Thymus (tissue), 11 donors: ENCODE data around the gene HABP2. TPM values are rescaled to one million over a fixed set of nuclear protein-coding genes. Genes with fewer than 3 reads are reported as not detected.

ENCODE experiments used
- DNase-seq, 9 donors: peaks; one replicate each; pipeline ENCODE4 v3.0.0-alpha.2; 2013; ENCODE audit warnings: low spot score in 9 of 9, low read depth in 6 of 9, missing footprints in 1 of 9
- H3K27ac ChIP-seq, 2 donors: one replicate each; pipeline ENCODE4 v1.5.1; 2013; ENCODE audit warnings: control low read depth in 1 of 2, low read depth in 1 of 2, low read length in 1 of 2, mild to moderate bottlenecking in 1 of 2, moderate library complexity in 1 of 2
- H3K27me3 ChIP-seq, 2 donors: one replicate each; pipeline ENCODE4 v1.5.1; 2013; ENCODE audit warnings: low read length in 1 of 2; ENCODE audit not compliant: control insufficient read depth in 2 of 2, insufficient read depth in 1 of 2
- H3K36me3 ChIP-seq, 2 donors: one replicate each; pipeline ENCODE4 v1.5.1; 2013; ENCODE audit warnings: low read length in 1 of 2, mild to moderate bottlenecking in 1 of 2, moderate library complexity in 1 of 2; ENCODE audit not compliant: control insufficient read depth in 2 of 2, insufficient read depth in 2 of 2
- H3K4me1 ChIP-seq, 2 donors: one replicate each; pipeline ENCODE4 v1.5.1; 2013; ENCODE audit warnings: low read length in 2 of 2; ENCODE audit not compliant: control insufficient read depth in 2 of 2, insufficient read depth in 2 of 2
- H3K4me3 ChIP-seq, 2 donors: one replicate each; pipeline ENCODE4 v1.5.1; 2013; ENCODE audit warnings: low read length in 2 of 2, control low read depth in 1 of 2, mild to moderate bottlenecking in 1 of 2
- H3K9me3 ChIP-seq, 2 donors: one replicate each; pipeline ENCODE4 v1.5.1; 2013; ENCODE audit warnings: low read length in 1 of 2, mild to moderate bottlenecking in 1 of 2; ENCODE audit not compliant: control insufficient read depth in 2 of 2, insufficient read depth in 1 of 2
- WGBS: extraction: QIAGEN DNeasy Blood & Tissue Kit; methylation state at CpG from one replicate; pipeline ENCODE4 v1.1.7; 2013; 5-methylcytosine and 5-hydroxymethylcytosine counted together
- polyA plus RNA-seq: library from polyadenylated mRNA; stranded (reverse); fragments of 200-250 nt; gene quantifications from one replicate; pipeline ENCODE4 v1.2.3, GENCODE V29; 2013
- total RNA-seq: library from RNA; stranded (reverse); fragments of 120-200 nt; gene quantifications from one replicate; pipeline ENCODE4 v1.2.4, GENCODE V29; 2013
- donor health status: healthy.

The HABP2 gene
- total and polyA plus RNA-seq, 2 donors, result 0.19 to 0.96 TPM

DNA sequence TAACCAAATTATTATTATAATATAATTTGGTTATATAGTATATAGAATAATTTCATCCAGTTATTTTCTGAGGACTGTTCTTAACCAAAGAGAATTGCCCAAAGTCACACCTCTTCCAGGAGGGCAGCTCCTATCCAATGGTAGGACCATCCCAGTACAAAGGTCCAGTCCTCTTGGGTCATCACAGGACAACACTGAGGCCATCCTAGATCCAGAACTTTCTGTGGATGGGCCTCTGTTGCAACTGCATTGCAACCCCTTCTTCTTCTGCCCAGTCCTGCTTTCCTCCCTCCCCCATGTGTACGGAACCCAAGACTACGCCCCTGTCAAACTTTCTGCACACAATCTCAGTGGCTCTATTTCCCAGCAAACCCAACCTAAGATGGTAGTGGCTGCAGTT, 5.4 kb upstream of the HABP2 start:
- Histone ChIP-seq H3K27ac (no peak overlapping the region), H3K36me3 (no peaks in the 10 kb centered on the region), H3K9me3 (no peaks in the 10 kb centered on the region), H3K27me3 (no peaks in the 10 kb centered on the region), H3K4me1 (no peaks in the 10 kb centered on the region), H3K4me3 (no peak overlapping the region)
- no peak for DNase-seq
- WGBS, result 98% methylated on average over 2 of the region's 2 CpGs

DNA sequence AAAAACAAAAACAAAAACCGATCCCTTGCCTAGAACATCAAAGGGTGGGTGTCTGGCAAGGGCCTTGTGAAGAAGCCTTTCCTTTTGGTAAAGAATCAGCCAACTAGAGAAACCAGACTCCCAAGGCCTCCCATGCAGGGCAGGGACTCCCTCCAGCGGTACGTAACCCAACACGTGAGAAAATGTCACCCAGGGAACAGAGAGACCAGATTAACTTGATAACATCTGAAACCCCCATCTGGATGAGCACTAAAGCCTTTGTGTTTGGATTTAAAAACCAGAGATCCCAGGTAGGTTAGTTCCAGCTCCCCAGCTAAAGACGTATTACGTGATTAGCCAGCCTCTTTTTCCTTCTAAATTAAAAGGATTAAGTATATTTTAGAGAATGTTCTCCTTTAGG, 3.0 kb upstream of the HABP2 start:
- 98% methylated on average over 6 of the region's 6 CpGs for WGBS
- Histone ChIP-seq H3K4me3 (no peak overlapping the region), H3K36me3 (no peaks in the 10 kb centered on the region), H3K4me1 (peaks cover 0 to 8% of the 10 kb centered on the region in 2 donors), H3K27ac (peak overlapping the region in 1 of 2 donors; percentile 17), H3K27me3 (peaks cover 0 to 6% of the 10 kb centered on the region in 2 donors), H3K9me3 (no peaks in the 10 kb centered on the region)
- no peak for DNase-seq

DNA sequence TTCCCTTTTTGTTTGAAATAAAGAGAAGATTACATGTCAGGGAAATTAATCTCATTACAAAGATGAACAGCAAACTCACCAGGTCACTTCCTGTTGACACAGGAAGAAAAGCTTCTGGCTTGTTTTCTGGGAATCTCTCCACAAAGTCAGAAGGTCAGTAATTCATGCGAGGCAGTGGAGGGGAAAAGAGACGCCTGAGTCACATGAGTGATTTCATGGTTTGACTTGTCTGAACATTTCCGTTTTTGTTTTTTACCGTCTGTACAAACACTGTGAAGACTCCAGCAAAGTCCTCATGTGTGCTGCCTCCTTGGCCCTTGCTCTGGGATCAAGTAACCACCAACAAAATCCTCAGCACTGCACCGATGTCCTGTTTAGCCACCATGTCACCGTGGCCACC, 2.5 kb upstream of the HABP2 start:
- Histone ChIP-seq H3K27ac (peak overlapping the region in 1 of 2 donors; percentile 17), H3K4me1 (peaks cover 0 to 8% of the 10 kb centered on the region in 2 donors), H3K9me3 (no peaks in the 10 kb centered on the region), H3K4me3 (no peak overlapping the region), H3K36me3 (no peaks in the 10 kb centered on the region), H3K27me3 (peaks cover 0 to 10% of the 10 kb centered on the region in 2 donors)
- WGBS, result 69% methylated on average over 6 of the region's 6 CpGs
- peak in 1 of 9 donors; percentile 7 for DNase-seq

DNA sequence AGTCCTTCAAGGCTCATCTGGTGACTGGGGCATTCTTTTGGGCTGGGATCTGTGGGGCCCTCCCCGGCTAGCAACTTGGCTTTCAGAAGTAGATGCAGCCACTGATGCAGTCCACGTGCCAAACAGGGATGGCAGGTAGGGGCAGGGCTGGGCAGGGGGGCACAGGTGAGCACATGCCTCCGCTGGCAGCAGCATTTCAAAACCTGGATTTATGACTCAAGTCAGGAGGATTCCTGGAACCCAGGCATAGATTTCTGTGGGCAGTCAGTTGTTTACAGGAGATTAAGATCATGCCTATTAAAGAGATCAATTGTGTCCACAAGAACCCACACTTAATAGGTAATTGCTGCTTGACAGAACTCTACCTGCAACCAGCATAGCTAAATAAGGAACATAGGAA, 839 bp upstream of the HABP2 start:
- Histone ChIP-seq H3K4me1 (peaks cover 0 to 8% of the 10 kb centered on the region in 2 donors), H3K9me3 (no peaks in the 10 kb centered on the region)
- 95% methylated on average over 3 of the region's 3 CpGs for whole genome bisulfite sequencing

DNA sequence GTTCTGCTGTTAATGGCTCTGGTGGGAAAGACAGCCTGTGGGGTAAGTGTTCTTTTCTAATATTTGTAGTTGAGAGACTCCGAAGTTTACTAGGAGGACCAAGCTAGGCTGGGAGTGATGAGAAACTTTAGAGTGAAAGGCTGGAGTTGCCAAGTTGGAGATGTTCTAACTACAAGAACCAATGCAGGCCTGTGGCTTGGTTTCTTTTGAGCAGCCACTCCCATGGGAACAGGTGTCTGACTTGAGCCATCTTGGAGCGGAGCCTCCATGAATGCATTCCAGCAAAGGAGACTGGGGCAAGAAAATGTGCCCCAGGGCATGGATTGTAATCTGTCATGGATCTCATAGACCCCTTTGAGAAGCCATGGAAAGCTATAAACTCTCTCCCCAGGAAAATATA, 296 bp downstream of the HABP2 start:
- H3K9me3 ChIP-seq, result no peaks in the 10 kb centered on the region
- H3K4me3 ChIP-seq, result no peak overlapping the region
- H3K36me3 ChIP-seq, result no peaks in the 10 kb centered on the region
- H3K27ac ChIP-seq, result no peak overlapping the region
- WGBS, result 97% methylated on average over 2 of the region's 2 CpGs
- DNase-seq, result no peak
- peaks cover 10 to 30% of the 10 kb centered on the region in 2 donors for H3K27me3 ChIP-seq
- H3K4me1 ChIP-seq, result peaks cover 0 to 8% of the 10 kb centered on the region in 2 donors

More for the DNA sequence above, 839 bp upstream of the HABP2 start:
- H3K36me3 ChIP-seq, result no peaks in the 10 kb centered on the region
- H3K27ac ChIP-seq, result no peak overlapping the region
- peaks cover under 1 to 18% of the 10 kb centered on the region in 2 donors for H3K27me3 ChIP-seq
- no peak overlapping the region for H3K4me3 ChIP-seq
- DNase-seq, result no peak

DNA sequence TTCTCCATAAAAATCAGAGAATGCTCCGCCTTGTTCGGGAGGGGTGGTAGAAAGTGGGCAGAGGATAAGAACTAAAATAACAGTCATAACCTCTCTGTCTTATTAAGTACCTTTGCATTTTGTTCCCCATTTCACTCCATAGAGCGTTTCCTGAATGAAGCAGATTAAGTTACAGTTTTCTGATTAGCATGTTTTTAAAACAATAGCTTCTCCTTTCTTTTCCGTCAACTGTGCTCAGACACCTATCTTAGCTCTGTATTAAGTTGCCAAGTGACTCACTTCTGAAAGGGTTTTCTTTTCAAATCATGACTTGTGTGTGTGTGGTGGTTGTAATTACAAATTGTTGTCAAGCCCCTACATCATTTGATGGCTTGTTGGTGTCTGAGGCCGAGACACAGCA, 1.4 kb downstream of the HABP2 start:
- no peaks in the 10 kb centered on the region for H3K36me3 ChIP-seq
- H3K27ac ChIP-seq, result no peak overlapping the region
- peaks cover 0 to 8% of the 10 kb centered on the region in 2 donors for H3K4me1 ChIP-seq
- H3K4me3 ChIP-seq, result no peak overlapping the region
- WGBS, result 49% methylated on average over 5 of the region's 5 CpGs
- peak in 1 of 9 donors; percentile 6 for DNase-seq
- peaks cover 14 to 40% of the 10 kb centered on the region in 2 donors for H3K27me3 ChIP-seq
- no peaks in the 10 kb centered on the region for H3K9me3 ChIP-seq

DNA sequence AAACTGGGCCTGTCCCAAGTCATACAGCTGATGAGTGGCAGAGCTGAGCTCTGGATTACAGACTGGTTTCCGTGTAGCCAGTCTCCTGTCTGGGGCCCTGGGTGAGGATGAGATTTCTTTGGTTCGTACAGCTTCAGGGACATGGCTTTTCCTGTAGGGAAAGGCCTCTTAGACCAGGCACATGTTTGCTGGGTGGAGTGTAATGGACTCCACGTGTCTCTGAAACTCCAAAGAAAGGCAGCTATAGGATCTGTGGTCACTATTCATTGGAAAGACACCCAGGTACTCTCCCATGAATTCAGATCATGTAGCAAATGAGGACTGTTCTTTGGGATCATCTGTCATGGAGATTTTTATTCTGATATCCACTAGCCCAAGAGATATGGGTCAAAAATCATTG, 2.4 kb downstream of the HABP2 start:
- Histone ChIP-seq H3K9me3 (no peaks in the 10 kb centered on the region), H3K4me3 (no peak overlapping the region), H3K27me3 (peaks cover 14 to 49% of the 10 kb centered on the region in 2 donors), H3K36me3 (no peaks in the 10 kb centered on the region), H3K4me1 (peaks cover 0 to 8% of the 10 kb centered on the region in 2 donors), H3K27ac (no peak overlapping the region)
- WGBS, result 97% methylated on average over 3 of the region's 3 CpGs
- no peak for DNase-seq

DNA sequence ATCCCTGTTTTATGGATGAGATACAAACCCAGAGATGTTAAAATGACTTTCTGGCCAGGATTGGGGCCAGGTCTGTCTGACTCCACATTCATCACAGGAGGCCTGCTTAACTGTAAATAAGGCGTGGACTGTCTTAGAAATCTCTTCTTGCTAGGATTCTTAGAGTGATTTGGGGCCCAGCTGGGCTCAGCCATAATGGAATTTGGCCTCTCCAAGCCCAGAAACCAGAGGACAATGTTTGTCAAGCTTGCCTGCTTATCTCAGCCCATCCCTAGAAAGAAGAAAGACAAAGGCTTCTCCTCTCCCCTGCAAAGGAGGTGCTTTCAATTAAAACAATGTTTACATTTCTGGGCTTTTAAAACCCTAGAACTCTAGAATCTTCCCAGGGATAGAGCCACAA, 2.9 kb downstream of the HABP2 start:
- Histone ChIP-seq H3K27ac (no peak overlapping the region), H3K4me3 (no peak overlapping the region), H3K36me3 (no peaks in the 10 kb centered on the region), H3K4me1 (peaks cover 0 to 8% of the 10 kb centered on the region in 2 donors), H3K27me3 (peaks cover 14 to 49% of the 10 kb centered on the region in 2 donors), H3K9me3 (no peaks in the 10 kb centered on the region)
- 88% methylated on average over 1 of the region's 1 CpG for WGBS
- DNase-seq, result no peak

DNA sequence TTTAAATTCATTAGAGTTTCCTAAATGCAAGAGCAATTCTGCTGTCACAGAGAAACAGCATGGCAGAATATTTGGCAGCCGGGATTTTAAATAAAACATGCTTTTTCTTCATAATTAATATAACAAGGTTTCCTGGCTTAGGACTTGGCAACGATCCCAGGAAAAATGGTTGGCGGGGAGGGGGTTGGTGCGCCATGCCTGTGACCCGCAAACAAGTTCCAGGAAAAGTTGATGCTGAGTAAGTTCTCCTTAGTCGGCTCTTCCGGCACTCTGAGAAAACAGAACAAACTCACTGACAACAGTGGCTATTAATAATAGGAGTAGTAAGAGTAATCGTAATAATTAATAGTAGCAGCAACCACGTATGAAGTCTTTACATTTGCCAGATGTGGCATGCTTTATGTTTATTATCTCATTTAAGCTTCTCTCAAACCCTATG, 4.6 kb downstream of the HABP2 start:
- H3K4me3 ChIP-seq, result no peak overlapping the region
- DNase-seq, result no peak
- 19% methylated on average over 9 of the region's 9 CpGs for WGBS
- H3K36me3 ChIP-seq, result no peaks in the 10 kb centered on the region
- no peaks in the 10 kb centered on the region for H3K9me3 ChIP-seq
- peaks cover 14 to 49% of the 10 kb centered on the region in 2 donors for H3K27me3 ChIP-seq
- H3K4me1 ChIP-seq, result peaks cover 0 to 8% of the 10 kb centered on the region in 2 donors
- H3K27ac ChIP-seq, result no peak overlapping the region
